ENCODE data around the gene DNAJA4. TPM values are rescaled to one million over a fixed set of nuclear protein-coding genes. Genes with fewer than 3 reads are reported as not detected.
A peak's percentile ranks its signal among the peaks of the same experiment; 100 is the strongest.

The DNAJA4 gene
- total RNA-seq, 1 donor from 2014 or later = 70.8 TPM

GRCh38 chr15:78272316-78272715 lies 8.0 kb downstream of the DNAJA4 start:
- H3K27ac Mint-ChIP-seq = no peak overlapping the region

DNA sequence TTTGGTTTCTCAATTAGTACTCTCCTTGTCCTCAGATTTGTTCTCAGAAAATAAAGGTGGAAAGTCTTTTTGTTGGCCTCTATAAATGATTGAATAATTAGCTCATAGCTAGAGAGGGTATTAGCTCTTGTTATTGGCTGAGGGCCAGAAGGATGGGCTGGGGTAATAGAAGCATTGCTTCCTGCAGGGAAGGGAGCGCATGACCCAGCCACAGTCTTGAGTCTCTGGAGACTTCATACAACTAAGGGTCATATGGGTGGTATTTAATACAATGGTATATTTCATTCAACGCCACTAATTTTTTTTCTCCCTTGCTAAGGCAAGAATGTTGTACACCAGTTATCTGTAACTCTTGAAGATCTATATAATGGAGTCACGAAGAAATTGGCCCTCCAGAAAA lies 8.4 kb downstream of the DNAJA4 start:
- DNase-seq (ENCODE audit: low spot score) = no peak
- no peak overlapping the region for H3K4me3 Mint-ChIP-seq
- no peaks in the 10 kb centered on the region for H3K27me3 Mint-ChIP-seq (ENCODE audit: insufficient read depth)
- peaks cover 10% of the 10 kb centered on the region for H3K4me1 Mint-ChIP-seq (ENCODE audit: low read depth)
- intact Hi-C loops (cut with micrococcal nuclease) = no loop called here
- peaks cover 29% of the 10 kb centered on the region for H3K36me3 Mint-ChIP-seq (ENCODE audit: low read depth)
- H3K27ac Mint-ChIP-seq = no peak overlapping the region
- H3K9me3 Mint-ChIP-seq = no peaks in the 10 kb centered on the region

More at GRCh38 chr15:78272316-78272715, 8.0 kb downstream of the DNAJA4 start:
- DNase-seq (ENCODE audit: low spot score) = no peak
- Mint-ChIP-seq H3K4me3 (no peak overlapping the region), H3K9me3 (no peaks in the 10 kb centered on the region), H3K36me3 (ENCODE audit: low read depth) (peaks cover 29% of the 10 kb centered on the region), H3K4me1 (ENCODE audit: low read depth) (peaks cover 14% of the 10 kb centered on the region), H3K27me3 (ENCODE audit: insufficient read depth) (no peaks in the 10 kb centered on the region)
- intact Hi-C loops (cut with micrococcal nuclease) = no loop called here

GRCh38 chr15:78274994-78275393 lies 10.6 kb downstream of the DNAJA4 start:
- no peak overlapping the region for H3K4me3 Mint-ChIP-seq
- no peaks in the 10 kb centered on the region for H3K4me1 Mint-ChIP-seq (ENCODE audit: low read depth)
- peaks cover 35% of the 10 kb centered on the region for H3K36me3 Mint-ChIP-seq (ENCODE audit: low read depth)
- no peaks in the 10 kb centered on the region for H3K27me3 Mint-ChIP-seq (ENCODE audit: insufficient read depth)
- no peak overlapping the region for H3K27ac Mint-ChIP-seq
- no peak for DNase-seq (ENCODE audit: low spot score)
- intact Hi-C loops (cut with micrococcal nuclease) = no loop called here
- no peaks in the 10 kb centered on the region for H3K9me3 Mint-ChIP-seq

DNA sequence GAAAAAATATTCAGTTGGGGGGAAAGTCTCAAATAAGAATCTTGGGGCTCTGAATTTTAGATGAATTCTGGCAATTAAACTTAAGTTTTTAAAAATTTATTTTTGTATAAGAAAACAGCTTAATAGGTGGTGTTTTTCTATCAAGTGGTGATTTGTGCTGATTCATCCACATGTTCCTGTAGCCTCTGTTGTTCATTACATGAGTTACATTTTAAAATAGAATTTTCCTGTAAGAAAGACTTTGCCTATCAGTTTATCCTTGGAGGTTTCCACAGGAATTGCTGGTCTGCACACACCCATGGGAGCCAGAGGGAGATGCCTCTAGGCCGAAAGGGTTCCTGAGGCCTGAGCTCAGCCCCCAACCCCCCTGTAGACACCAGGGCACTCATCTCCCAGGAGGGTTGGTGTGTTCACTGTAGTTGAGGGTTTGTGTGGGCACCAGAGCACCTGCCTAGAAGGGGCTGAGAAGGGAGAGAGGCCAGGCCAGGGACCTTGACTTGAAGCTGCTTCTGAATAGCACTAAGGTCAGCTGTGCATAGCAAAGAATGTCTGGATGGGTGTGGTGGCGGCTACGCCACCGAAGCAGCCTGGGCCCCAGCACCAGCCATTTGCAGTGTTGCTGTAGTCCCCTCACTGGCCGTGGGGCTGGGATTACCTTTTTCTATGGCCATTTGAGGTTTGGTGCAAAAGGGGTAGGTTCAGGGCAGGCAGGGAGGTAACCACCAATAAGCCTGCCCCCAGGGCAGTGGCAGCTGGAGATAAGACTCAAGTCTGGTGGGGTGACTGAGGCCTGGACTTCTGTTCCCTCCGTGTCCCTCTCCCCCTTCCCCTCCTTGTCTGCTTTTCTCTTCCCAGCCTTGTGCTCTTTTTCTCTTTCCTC lies 11.9 kb downstream of the DNAJA4 start:
- Mint-ChIP-seq H3K4me3 (no peak overlapping the region), H3K27ac (no peak overlapping the region)
- intact Hi-C loops (cut with micrococcal nuclease) = no loop called here

GRCh38 chr15:78280319-78281072 lies 16.1 kb downstream of the DNAJA4 start:
- Mint-ChIP-seq H3K27me3 (ENCODE audit: insufficient read depth) (no peaks in the 10 kb centered on the region), H3K36me3 (ENCODE audit: low read depth) (peaks cover 17% of the 10 kb centered on the region), H3K9me3 (no peaks in the 10 kb centered on the region), H3K27ac (no peak overlapping the region), H3K4me3 (no peak overlapping the region), H3K4me1 (ENCODE audit: low read depth) (no peaks in the 10 kb centered on the region)
- no peak for DNase-seq (ENCODE audit: low spot score)
- intact Hi-C loops (cut with micrococcal nuclease) = no loop called here

More for the DNA sequence above, 11.9 kb downstream of the DNAJA4 start:
- Mint-ChIP-seq H3K36me3 (ENCODE audit: low read depth) (peaks cover 32% of the 10 kb centered on the region), H3K27me3 (ENCODE audit: insufficient read depth) (no peaks in the 10 kb centered on the region), H3K9me3 (no peaks in the 10 kb centered on the region), H3K4me1 (ENCODE audit: low read depth) (no peaks in the 10 kb centered on the region)
- no peak for DNase-seq (ENCODE audit: low spot score)

- Mint-ChIP-seq H3K4me3 (no peak overlapping the region), H3K9me3 (no peaks in the 10 kb centered on the region), H3K4me1 (ENCODE audit: low read depth) (no peaks in the 10 kb centered on the region), H3K27me3 (ENCODE audit: insufficient read depth) (no peaks in the 10 kb centered on the region), H3K36me3 (ENCODE audit: low read depth) (peaks cover 32% of the 10 kb centered on the region), H3K27ac (no peak overlapping the region)
- no peak for DNase-seq (ENCODE audit: low spot score)
- intact Hi-C loops (cut with micrococcal nuclease) = no loop called here
Observed at GRCh38 chr15:78282324-78282723, 18.0 kb downstream of the DNAJA4 start.

DNA sequence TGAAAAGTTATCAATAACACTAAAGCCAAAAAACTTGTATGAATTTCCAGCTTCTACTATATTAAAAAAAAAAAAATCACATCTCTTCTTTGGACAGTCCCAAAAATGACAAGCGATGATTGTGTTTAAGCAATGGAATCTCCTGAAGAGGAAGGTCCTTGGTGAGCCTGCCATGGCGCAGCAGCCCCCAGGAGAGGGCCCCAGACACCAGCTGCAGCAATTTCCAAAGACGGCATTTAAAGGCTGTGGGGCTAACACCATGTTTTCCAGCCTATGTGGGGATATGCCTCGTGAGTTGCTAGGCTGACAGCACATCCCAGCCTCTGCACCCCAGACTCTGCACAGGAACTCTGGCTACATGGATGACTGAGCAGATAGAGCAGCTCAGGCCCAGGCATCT lies 20.4 kb downstream of the DNAJA4 start:
- Mint-ChIP-seq H3K9me3 (no peaks in the 10 kb centered on the region), H3K27ac (no peak overlapping the region), H3K27me3 (ENCODE audit: insufficient read depth) (no peaks in the 10 kb centered on the region), H3K36me3 (ENCODE audit: low read depth) (peaks cover 30% of the 10 kb centered on the region), H3K4me1 (ENCODE audit: low read depth) (no peaks in the 10 kb centered on the region), H3K4me3 (no peak overlapping the region)
- no peak for DNase-seq (ENCODE audit: low spot score)
- intact Hi-C loops (cut with micrococcal nuclease) = no loop called here

GRCh38 chr15:78290222-78290621 lies 25.9 kb downstream of the DNAJA4 start:
- H3K36me3 Mint-ChIP-seq (ENCODE audit: low read depth) = peaks cover 31% of the 10 kb centered on the region
- H3K4me3 Mint-ChIP-seq = no peak overlapping the region
- DNase-seq (ENCODE audit: low spot score) = no peak
- H3K9me3 Mint-ChIP-seq = no peaks in the 10 kb centered on the region
- no peaks in the 10 kb centered on the region for H3K27me3 Mint-ChIP-seq (ENCODE audit: insufficient read depth)
- H3K27ac Mint-ChIP-seq = no peak overlapping the region
- H3K4me1 Mint-ChIP-seq (ENCODE audit: low read depth) = no peaks in the 10 kb centered on the region
- intact Hi-C loops (cut with micrococcal nuclease) = no loop called here

- no peaks in the 10 kb centered on the region for H3K4me1 Mint-ChIP-seq (ENCODE audit: low read depth)
- intact Hi-C loops (cut with micrococcal nuclease) = no loop called here
- no peak for DNase-seq (ENCODE audit: low spot score)
- H3K4me3 Mint-ChIP-seq = no peak overlapping the region
- peaks cover 27% of the 10 kb centered on the region for H3K36me3 Mint-ChIP-seq (ENCODE audit: low read depth)
- no peaks in the 10 kb centered on the region for H3K27me3 Mint-ChIP-seq (ENCODE audit: insufficient read depth)
- no peaks in the 10 kb centered on the region for H3K9me3 Mint-ChIP-seq
- no peak overlapping the region for H3K27ac Mint-ChIP-seq
Observed at GRCh38 chr15:78291052-78291451, 26.7 kb downstream of the DNAJA4 start.

GRCh38 chr15:78291698-78292097 lies 27.3 kb downstream of the DNAJA4 start:
- no peak for DNase-seq (ENCODE audit: low spot score)
- no peaks in the 10 kb centered on the region for H3K4me1 Mint-ChIP-seq (ENCODE audit: low read depth)
- intact Hi-C loops (cut with micrococcal nuclease) = no loop called here
- no peaks in the 10 kb centered on the region for H3K27me3 Mint-ChIP-seq (ENCODE audit: insufficient read depth)
- no peak overlapping the region for H3K4me3 Mint-ChIP-seq
- H3K27ac Mint-ChIP-seq = no peak overlapping the region
- no peaks in the 10 kb centered on the region for H3K9me3 Mint-ChIP-seq
- peaks cover 21% of the 10 kb centered on the region for H3K36me3 Mint-ChIP-seq (ENCODE audit: low read depth)

DNA sequence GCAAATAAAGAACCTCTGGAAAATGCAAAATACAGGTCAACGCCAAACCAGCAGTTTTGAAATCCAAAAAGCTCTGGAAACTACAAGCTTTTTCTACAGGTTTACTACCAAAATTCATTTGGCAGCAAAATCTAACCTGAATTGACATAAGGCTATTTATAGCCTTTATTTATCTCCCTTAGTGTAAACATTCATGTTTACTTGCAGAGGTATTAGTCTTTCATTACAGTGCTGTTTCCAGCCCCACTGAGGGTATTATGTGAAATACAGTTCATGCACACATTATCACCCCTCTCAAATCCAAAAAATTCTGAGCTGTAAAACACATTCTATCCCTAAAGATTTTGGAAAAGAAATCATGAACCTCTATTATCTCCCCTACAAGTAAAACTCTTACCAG lies 27.9 kb downstream of the DNAJA4 start:
- no peak for DNase-seq (ENCODE audit: low spot score)
- H3K36me3 Mint-ChIP-seq (ENCODE audit: low read depth) = peaks cover 17% of the 10 kb centered on the region
- no peak overlapping the region for H3K4me3 Mint-ChIP-seq
- no peaks in the 10 kb centered on the region for H3K9me3 Mint-ChIP-seq
- no peak overlapping the region for H3K27ac Mint-ChIP-seq
- no peaks in the 10 kb centered on the region for H3K27me3 Mint-ChIP-seq (ENCODE audit: insufficient read depth)
- intact Hi-C loops (cut with micrococcal nuclease) = no loop called here
- no peaks in the 10 kb centered on the region for H3K4me1 Mint-ChIP-seq (ENCODE audit: low read depth)

DNA sequence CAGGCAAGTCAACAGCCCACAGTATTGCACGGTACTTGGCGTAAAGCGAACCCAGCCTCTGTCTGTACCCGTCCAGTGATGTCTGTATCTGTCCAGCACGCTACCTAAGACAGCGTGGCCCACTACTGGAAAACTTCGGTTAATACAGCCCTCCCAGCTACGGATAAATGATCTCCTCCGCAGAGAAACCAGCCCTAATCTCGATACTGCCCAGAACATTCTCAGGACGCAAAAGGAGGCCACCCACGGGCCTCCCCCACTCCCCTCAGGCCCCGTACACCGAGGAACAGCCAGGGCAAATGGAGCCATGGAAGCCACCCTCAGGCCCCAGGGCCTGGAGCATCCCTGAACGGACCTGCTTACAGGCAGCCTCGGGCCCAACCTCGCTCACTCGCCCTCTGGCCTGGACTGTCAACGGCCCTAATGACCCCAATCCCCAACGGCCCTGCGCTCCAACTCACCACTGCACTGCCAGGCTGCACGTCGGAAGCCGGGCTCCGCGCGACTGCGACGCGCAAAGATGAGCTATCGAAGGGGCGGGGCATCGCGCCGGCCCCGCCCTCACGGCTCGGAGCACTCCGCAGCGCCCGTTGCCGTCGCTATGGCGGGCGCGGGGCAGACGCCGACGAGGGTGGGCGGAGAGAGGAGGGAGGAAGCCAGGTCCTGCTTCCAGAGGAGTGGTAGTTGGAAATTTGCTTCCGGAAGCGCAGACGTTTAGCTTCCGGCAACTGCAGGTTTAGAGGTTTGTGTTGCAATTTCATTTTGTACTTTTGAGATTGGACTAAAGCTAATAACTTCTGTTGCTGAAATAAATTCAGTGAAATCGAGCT lies 35.0 kb downstream of the DNAJA4 start, which contains the start of gene SKIC8:
SKIC8 (minus strand) TSS at position 509 of the 830 bp plus-strand sequence. CDS start 3,923 bp downstream, outside the sequence.
- peak within 1 kb of the TSS; percentile 94 for H3K27ac Mint-ChIP-seq
- H3K36me3 Mint-ChIP-seq (ENCODE audit: low read depth) = no peaks in the 10 kb centered on the region
- DNase-seq (ENCODE audit: low spot score) = peak; percentile 90
- H3K4me1 Mint-ChIP-seq (ENCODE audit: low read depth) = peaks cover 31% of the 10 kb centered on the region
- intact Hi-C loops (cut with micrococcal nuclease) = loop anchor here (1.0 to 5.0 kb wide), 5 partner anchors 33 to 241 kb away; partner anchors contain the start of genes IDH3A and PSMA4
- H3K27me3 Mint-ChIP-seq (ENCODE audit: insufficient read depth) = peaks cover 3% of the 10 kb centered on the region
- no peaks in the 10 kb centered on the region for H3K9me3 Mint-ChIP-seq
- peak within 1 kb of the TSS; percentile 96 for H3K4me3 Mint-ChIP-seq
